GM19467 (cell line): ENCODE data around the gene SLC12A1.

Source experiments
- ATAC-seq: cut with Tn5 transposase; IDR thresholded peaks from one replicate; pipeline ENCODE4 v1.9.1; 2021; ENCODE audit warnings: mild to moderate bottlenecking, moderate library complexity; ENCODE audit not compliant: unreplicated experiment

The SLC12A1 gene

DNA sequence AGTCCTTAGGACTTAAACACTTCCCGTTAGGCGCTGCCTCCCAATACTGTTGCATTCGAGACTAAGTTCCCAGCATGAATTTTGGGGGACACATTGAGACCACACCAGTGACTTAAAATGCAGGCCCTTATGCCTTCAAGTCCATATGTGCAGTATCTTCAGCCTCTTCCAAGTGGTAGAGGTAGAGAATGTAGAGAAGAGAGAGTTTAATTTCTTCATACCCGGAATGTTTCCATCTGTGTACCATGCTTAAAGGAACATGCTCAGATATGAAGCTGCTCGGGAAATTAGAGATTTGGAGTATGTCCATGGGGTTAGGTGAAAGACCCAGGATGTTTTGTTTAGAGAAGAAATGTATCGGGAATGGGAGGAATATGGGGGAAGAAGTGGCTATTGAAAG lies 137.8 kb downstream of the SLC12A1 start:
- no peak for ATAC-seq

DNA sequence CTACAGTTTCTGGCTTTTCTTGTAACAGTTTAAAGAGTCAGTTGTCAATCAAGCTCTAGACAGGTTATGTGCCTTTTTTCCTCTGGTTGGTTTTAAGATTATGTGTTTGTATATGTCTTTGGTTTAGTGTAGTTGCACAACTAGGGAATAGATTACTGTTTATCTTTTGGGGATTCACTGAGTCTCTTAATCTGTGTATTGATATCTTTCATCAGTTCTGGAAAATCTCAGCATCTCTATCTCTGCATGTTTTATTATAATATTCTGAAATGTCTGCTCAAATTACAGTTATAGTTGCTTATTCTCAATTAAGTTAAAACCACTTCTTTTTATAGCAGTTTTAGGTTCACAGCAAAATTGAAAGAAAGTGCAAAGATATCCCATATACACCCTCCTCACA lies 139.4 kb downstream of the SLC12A1 start:
- no peak for ATAC-seq

DNA sequence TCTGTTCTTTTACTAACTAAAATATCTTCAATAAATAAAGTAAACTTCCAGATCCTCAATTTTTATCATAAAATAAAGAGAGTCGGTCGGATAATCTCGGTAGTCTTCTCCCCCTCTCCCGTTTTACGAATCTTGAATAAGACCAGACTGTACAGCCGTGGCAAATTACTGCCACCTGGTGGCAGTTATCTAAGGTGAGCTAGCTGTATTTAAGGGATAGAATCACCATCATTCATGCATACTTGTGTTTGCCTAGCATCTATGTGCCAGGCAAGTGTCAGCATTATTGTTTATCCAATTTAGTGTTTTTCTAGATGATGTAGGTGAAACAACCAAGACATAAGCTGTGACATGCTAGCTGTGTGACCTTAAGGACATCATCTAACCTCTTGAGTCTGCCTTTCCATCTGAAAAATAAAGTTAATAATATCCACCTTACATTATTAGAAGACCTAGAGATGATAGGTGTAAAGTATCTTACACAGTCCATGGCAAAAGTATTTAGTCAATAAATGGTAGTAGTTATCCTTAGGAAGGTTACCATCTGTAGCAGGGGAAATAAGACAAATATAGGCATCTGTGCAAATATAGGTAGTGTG lies 146.5 kb downstream of the SLC12A1 start:
- ATAC-seq = no peak
